PC-3 (cell line): ENCODE measurements around the gene FAF2.

Source experiments
- CTCF ChIP-seq: fragments of 300-600 bp; sonication (generic); conservative IDR thresholded peaks from 2 replicates; pipeline ENCODE4 v1.5.1; 2017; ENCODE audit warnings: antibody characterized with exemption, low read depth, mild to moderate bottlenecking, low read length
- EZH2phosphoT487 ChIP-seq: fragments of 300-600 bp; sonication (generic); IDR thresholded peaks from 2 replicates; pipeline ENCODE4 v1.6.1; 2018; ENCODE audit warnings: mild to moderate bottlenecking, antibody characterized with exemption, low read length, borderline replicate concordance

GRCh38 chr5:176491101-176491502, 42.9 kb downstream of the FAF2 start:
- no peak for TF ChIP-seq CTCF
- TF ChIP-seq EZH2phosphoT487 = no peak
